HG03060 (cell line): ENCODE measurements around the gene STPG2.
"Not testable (repeated sequence)": the region's sequence is repeated elsewhere in the genome, so short reads cannot be mapped to it uniquely, and the experiment has no call there.

Experiments
- ATAC-seq: cut with Tn5 transposase; IDR thresholded peaks from one replicate; pipeline ENCODE4 v1.9.1; 2021; ENCODE audit warnings: low read depth, moderate number of reproducible peaks; ENCODE audit not compliant: unreplicated experiment

Gene STPG2

DNA sequence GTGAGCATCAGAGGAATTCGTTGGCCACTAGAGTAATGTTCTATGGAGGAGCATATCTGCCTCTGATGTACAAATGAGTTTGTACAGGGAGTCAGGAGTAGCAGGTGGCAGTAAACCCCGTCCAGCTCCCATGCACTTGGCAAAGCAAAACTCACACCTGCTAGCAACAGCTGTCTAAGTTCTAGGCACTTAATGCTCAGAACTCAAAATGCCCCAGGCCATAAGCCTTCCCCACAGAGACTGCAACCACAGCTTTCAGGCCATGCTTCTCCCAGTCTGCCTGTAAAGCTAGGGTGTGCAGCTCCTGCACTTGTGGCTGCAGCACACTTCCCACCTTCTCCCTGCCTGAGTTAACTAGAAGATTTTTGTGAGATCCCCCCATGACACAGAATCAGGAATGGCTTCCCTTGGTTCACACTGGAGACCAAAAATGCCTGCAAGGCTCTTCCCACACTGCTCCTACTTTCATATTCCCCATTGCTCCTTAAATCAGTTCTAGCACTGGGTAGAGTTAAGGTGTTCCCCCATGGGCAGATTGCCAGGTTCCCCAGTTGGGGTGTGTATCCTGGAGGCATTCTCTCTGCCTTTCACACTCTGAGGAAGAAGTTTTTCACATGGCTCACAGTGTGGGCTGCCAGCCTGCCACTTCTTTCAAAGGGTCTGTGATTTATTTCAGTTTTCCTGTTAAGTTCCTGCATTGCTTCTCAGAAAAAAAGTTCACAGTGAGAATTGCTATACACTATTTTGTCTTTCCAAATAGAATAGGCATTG, 189.9 kb downstream of the STPG2 start:
- no peak for ATAC-seq

DNA sequence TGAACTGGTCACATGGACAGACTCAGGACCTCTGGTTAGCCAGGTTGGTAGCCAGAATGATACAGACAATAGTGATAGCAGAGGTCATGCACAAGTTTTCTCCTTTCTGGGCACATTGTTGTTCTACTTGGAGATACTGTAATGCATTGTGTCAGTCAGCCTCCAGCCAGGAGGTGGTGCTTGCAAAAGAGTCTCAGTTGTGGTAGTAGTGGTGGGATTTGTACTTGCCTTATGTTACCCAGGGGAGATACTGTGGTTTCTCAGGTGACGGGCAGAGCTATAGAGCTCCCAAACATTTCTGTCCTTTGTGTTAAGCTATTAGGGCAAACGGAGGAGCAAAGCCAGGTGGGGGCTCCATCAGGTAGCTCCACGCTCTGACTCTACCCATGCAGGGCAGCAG, 190.5 kb downstream of the STPG2 start:
- no peak for ATAC-seq

DNA sequence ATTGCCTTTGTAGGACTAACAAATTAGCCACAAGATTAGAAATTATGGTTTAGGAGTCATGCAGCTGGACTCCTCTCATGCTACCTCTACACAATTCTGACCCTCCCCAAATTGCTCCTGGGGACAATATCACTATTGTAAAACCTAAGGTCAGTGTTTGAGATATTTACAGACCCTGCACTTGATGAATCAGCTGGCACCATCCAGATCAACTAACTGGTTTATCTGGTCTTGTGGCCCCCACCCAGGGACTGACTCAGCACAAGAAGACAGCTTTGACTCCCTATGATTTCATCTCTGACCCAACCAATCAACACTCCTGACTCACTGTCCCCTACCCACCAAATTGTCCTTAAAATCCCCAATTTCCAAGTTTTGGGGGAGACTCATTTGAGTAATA, 192.4 kb downstream of the STPG2 start:
- ATAC-seq, result no peak

DNA sequence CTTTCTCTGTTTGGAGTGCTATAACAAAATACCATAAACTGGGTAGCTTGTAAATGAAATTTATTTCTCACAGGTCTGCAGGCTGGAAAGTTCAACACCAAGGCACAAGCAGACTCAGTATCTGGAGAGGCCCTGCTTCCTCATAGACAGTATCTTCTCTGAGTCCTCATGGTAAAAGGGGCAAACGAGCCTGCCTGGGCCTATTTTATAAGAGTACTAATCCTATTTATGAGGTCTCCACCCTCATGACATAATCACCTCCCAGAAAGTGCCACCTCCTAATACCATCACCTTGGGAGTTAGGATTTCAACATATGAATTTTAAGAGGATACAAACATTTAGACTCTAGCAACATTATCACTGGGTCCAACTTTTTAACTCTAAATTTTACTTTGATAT, 200.3 kb downstream of the STPG2 start:
- ATAC-seq, result no peak

DNA sequence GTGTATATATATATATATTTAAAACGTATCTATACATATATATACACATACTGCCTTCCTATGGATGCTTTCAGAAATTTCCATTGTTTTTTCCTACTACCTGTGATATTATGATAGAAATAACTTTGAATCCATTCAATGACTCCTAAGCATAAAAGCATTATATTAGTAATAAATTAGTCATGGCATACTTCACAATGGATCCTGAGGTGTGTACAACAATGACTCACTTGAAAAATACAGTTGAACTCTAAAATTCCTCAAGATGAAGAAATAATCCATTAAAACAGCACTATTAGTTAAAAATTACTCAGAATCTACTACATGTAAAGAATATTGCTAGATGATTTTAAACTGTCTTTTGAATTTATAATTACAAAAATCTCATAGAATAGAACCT, 201.1 kb downstream of the STPG2 start:
- ATAC-seq, result no peak

DNA sequence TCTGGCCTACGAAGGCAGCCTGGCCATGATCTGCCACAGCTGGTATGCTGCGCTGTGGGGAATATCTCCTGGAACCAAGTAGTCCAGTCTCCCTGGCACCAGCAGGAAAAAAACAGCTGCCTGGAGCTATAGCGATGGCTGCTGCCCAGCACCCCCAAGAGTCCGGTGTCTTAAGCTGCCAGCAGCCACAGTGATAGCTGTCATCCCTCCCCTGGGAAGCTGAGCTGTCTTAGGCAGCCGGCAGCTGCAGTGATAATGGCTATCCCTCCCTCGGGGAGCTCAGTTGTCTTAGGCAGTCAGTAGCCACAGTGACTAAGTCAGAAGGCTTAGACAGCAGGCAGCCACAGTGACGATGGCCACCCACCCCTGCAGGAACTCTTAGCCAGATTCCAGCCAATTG, 205.1 kb downstream of the STPG2 start:
- ATAC-seq, result no peak

DNA sequence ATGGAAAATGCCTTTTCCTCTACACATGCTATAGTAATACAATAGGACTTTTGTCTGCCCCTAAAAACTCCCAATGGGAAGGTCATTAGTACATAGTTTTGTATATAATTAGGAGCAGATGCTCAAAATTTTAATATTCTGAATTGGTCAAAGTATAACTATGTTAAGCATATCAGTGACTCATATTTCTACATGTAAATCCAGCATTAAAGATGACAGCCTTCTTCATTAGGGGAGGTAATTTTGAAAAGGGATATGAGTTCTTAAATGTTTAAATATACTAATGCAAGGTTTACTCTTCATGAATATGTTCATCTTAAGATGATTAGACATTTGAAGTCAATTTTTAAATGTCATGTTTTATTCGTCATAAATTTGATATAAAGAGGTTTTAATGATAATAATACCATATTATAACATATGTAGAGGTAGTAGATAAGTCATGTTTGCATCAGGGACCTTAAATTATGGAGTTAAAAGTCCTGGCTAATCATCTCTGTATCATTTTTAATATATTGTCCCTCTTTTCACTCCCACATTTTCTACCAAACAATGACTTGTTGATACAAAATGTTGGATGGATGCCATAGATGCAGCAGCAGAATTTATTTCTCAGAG, 218.8 kb downstream of the STPG2 start:
- ATAC-seq, result no peak

DNA sequence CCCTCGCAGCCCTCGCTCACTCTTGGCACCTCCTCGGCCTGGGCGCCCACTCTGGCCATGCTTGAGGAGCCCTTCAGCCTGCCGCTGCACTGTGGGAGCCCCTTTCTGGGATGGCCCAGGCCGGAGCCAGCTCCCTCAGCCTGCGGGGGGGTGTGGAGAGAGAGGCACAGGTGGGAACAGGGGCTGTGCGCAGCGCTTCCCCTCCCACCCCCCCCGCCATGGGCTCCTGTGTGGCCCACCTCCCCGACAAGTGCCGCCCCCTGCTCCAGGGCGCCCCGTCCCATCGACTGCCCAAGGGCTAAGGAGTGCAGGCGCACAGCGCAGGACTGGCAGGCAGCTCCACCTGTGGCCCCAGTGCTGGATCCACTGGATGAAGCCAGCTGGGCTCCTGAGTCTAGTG, 220.2 kb downstream of the STPG2 start:
- no peak for ATAC-seq

DNA sequence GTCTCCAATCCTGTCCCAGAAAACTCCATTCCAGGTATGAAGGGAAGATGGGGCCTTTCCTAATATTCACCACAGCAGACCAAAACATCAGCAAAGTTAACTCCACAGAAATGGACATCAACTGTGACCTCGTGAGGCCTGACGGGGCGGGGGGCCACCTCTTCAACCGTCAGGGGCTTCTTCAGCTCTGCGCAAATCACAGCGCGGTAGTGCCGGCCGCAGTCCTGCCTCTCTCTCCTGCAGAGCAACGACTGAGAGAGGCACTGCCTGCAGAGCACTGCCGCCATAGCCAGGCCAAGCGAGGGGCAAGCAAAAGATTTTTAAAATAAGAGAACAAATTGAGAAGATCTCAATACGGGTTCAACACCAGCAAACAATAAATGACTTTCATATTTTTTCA, 226.2 kb downstream of the STPG2 start:
- ATAC-seq, result no peak

DNA sequence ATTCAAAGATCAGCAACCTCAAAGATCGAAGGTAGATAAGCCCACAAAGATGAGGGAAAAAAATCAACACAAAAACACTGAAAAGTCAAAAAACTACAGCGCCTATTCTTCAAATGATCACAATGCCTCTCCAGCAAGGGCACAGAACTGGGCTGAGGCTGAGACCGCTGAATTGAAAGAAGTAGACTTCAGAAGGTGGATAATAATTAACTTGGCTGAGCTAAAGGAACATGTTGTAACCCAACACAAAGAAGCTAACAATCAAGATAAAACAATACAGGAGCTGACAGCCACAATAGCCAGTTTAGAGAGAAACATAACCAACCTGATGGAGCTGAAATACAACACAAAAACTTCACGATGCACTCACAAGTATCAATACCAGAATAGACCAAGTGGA, 231.1 kb downstream of the STPG2 start:
- ATAC-seq, result no peak

DNA sequence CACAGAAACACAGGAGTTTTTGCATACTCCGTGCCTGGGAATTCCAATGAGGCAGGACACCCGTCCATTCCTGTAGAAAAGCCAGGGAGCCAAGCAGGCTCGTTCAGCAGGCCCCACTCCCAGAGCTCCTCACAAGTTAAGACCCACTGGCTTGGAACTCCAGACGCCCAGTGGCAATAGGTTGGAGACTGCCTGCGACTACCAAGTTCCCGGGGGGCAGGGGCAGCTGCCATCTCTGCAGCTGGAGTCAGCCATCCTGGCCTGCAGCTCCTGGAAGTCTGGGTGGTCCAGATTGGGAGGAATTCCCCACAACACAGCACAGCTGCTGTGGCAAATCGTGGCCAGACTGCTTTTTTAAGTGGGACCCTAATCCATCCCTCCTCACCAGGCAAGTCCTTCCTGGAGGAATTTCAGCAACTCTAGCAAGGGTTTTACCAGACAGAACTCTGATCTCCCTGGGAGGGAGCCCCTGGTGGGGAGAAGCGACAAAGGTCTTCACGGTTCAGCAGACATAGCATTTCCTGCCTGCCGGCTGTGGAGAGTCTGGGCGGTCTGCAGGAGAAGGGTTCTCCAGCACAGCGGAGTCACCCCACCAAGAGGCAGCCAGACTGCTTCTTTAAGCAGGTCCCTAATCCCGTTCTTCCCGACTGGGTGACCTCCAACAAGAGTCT, 231.9 kb downstream of the STPG2 start:
- no peak for ATAC-seq

DNA sequence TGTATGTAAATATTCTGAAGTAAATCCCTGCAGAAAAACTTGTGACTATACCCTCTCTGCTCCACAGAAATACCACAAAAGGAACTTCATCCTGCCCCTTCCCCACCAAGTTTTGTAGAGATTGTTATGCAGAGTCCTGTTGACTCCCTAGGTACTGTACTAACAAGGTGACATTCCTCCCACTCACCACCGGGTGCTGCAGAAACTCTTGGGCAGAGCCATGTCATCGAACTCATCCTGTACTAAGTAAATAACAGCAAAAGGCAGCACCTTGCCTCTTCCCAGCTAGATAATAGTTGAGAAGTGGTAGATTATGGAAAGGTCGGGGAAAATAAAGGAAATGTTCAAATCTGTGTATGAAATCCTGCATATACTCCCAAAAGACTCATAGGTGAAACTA, 233.3 kb downstream of the STPG2 start:
- peak; percentile 62 for ATAC-seq

DNA sequence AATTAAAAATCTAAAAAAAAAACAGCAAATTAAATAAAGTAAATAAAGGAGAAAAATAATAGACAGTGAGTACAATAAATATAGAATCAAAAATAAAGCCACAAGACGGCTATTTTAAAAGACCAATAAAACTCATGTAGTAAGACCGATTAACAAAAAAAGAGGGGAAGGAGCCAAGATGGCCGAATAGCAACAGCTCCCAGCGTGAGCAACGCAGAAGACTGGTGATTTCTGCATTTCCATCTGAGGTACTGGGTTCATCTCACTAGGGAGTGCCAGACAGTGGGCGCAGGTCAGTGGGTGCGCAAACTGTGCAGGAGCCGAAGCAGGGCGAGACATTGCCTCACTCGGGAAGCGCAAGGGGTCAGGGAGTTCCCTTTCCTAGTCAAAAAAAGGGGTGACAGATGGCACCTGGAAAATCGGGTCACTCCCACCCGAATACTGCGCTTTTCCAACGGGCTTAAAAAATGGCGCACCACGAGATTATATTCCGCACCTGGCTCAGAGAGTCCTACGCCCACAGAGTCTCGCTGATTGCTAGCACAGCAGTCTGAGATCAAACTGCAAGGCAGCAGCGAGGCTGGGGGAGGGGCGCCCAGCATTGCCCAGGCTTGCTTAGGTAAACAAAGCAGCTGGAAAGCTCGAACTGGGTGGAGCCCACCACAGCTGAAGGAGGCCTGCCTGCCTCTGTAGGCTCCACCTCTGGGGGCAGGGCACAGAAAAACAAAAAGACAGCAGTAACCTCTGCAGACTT, 239.7 kb downstream of the STPG2 start:
- not testable (repeated sequence) for ATAC-seq

DNA sequence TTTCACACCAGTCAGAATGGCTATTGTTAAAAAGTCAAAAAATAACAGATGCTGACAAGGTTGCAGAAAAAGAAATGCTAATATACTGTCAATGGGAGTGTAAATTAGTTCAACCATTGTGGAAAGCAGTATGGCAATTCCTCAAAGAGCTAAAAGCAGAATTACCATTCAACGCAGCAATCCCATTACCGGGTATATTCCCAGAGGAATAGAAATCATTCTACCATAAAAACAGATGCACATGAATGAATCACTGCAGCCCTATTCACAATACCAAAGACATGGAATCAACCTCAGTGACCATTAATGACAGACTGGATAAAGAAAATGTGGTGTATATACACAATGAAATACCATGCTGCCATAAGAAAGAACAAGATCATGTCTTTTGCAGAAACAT, 243.0 kb downstream of the STPG2 start:
- no peak for ATAC-seq

DNA sequence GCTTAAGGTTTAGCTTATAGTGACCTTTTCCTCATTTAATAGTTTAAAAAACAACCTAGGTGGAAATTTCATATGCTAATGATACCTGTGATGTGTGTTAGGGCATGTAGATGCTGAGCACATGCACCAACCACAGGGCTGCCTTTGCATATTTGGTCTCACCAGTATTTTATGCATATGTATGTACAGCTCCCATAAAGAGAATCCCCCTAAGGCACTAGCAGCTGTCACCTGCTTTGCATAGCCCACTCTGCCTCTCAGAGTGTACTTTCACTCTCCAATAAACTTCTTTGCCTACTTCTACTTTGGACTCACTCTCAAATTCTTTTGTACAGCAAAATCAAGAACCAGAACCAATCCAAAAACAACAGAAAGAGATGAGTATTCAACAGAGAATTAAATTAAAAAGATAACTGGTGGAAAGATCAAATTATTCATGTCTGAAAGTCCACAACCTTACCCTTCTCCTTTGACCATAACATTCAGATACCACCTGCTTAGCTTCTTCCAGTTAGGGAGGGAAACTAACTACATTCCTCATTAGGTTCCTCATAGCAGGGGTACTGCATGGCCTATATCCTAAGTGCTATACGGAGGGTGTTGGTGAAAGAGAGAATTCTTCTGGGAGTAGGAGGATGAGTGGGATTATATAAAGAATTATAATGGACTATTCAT, 250.5 kb downstream of the STPG2 start:
- ATAC-seq, result no peak

DNA sequence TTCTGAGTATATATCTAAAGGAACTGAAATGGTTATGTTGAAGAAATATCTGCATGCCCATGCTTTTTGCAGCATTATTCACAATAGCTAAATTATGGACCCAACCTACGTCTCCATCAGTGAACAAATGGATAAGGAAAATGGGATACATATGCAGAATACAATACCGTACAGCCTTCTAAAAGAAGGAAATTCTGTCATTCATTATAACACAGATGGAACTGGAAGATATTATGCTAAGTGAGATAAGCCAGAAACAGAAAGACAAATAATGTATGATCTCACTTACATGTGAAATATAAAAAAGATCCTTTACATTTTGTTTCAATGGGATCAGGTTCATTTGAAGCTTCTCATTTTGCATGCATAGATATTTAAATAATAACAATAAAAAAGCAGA, 263.3 kb downstream of the STPG2 start:
- ATAC-seq, result no peak

DNA sequence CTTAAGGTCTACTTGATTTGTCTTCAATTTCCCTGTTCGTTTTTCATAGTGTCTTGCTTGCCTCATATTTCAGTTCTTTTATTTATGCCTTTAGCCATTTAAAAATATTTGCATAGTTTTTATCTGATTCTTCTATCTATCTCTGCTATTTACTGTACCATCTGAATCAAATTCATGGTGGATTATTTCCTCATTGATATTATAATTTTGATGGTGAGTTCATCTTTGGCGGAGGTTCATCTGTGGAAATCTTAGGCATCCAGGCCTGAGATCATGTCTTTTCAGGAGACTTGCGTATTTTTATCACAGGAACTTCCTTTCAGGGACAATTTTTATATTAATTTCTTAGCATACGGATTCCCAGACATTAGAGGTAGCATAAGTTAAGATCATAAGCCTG, 275.2 kb downstream of the STPG2 start:
- ATAC-seq, result no peak

DNA sequence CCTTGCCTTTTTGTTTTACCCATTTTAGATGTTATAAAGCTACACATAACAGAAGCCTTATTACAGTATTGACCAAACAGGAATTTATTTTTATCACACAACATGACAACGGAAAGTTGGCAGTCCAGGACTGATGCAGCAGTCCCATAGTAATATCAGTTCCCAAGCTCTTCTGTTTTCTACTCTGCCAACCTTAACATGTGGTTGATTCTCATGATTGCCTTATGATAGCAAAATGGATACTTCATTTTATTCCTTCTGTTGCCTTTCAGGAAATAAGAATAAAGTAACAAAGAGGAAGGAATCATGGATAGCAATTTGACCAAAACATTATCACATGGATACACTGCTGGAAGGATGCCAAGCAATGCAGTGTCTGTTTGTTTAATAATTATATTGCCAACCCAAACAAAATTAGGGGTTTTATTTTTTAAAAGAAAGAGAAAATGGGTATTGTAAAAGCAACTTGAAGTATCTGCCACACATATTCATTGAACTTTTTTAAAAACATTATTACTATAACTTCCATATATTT, 275.7 kb downstream of the STPG2 start:
- no peak for ATAC-seq

DNA sequence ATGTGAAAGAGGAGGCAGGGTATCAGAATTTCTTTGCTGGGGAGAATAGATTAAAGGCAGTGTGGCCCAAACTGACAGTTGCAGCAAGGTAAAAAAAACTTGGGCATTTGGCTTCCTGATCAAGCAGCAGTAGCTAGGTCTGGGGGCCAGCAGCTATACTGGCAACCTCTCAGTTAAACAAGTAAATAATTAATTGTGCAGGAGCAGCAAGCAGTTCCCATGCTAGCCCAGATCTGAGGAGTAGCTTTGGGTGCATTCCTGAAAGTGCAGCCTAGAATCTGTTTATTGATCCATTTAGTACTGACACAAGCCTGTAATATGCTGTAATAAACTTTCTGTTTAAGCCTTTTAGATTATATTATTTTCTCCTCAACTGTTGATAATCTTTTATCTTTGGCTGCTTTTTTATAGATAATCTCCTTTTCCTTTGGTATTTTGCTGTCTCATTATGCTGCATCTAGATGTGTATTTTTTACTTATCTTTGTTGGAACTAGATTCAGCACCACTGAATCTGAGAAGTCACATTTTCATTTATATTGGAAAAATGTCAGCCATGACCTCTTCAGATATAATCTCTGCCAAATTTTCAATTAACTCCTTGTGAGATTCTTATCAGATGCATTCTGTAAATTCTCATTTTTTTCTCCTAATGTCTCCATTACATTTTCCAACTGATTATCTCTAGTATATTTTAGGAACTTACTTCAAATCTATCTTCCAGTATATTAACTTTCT, 276.3 kb downstream of the STPG2 start:
- ATAC-seq, result no peak

DNA sequence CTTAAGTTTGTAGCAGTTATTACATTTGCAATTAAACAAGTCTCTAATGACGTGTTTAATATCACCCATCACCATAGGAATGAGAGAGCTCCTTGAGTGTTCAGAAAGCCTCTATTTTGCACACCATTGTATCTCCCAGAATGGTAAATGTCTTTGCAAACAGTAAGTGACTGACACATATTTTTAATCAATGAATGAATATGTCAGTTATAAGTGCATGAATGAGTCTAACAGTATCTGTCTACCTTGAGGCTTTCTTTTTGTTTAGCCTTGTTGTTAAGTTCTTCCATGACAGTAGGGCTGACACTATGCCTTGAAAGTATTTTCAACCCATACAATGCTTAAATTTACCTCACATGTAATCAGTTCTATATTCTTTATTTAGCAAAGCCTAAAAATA, 292.2 kb downstream of the STPG2 start:
- ATAC-seq, result no peak
